GM19455 (cell line): ENCODE data around the gene POTEM.
"Not testable (repeated sequence)": the region's sequence is repeated elsewhere in the genome, so short reads cannot be mapped to it uniquely, and the experiment has no call there.

Experiments used
- ATAC-seq: cut with Tn5 transposase; IDR thresholded peaks from one replicate; pipeline ENCODE4 v1.9.1; 2021; ENCODE audit not compliant: unreplicated experiment

The POTEM gene

DNA sequence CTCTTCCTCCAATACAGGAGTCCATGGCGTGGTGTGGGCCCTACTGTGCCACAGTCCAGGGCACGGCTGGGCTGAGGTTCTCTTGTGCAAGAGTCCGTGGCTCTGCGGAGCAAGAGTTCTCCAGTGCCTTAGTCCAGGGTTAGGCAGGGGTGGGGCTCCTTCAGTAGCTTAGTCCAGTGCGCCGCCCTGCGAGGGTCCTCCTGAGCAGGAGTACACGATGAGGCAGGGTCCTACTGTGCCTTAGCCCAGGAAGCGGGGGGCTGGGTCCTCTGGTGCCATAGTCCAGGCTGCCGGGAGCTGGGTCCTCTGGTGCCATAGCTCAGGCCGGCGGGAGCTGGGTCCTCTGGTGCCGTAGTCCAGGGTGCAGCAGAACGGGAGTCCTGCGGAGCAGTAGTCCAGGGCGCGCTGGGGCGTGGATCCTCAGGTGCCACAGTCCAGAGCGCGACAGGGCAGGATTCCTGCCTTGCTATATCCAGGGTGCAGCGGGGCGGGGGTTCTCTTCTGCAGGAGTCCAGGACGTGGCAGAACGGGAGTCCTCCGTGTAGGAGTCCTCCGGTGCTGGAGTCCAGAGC, 69.7 kb downstream of the POTEM start:
- not testable (repeated sequence) for ATAC-seq

DNA sequence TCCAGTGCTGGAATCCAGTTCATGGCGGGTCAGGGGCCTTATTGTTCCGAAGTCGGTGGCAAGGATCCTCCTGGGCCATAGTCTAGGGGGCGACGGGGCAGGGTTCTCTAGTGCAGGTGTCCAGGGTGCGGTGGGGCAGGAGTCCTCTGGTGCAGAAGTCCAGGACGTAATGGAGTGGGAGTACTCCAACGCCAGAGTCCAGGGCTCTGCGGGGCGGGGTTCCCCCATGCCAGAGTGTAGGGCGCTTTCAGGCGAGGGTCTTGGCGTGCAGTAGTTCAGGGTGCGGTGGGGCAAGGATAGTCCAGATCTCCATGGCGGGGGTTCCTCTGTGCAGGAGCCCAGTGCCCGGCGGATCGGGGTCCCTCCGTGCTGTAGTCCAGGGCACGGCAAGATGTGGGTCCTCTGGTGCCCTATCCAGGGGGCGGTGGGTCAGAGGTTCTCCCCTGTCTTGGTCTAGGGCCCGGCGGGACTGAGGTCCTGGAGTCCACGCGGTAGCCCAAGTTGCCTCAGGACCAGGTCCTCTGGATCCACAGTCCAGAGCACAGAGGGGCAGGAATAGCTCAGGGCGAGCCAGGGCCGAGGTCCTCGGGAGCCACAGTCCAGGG, 70.9 kb downstream of the POTEM start:
- not testable (repeated sequence) for ATAC-seq

DNA sequence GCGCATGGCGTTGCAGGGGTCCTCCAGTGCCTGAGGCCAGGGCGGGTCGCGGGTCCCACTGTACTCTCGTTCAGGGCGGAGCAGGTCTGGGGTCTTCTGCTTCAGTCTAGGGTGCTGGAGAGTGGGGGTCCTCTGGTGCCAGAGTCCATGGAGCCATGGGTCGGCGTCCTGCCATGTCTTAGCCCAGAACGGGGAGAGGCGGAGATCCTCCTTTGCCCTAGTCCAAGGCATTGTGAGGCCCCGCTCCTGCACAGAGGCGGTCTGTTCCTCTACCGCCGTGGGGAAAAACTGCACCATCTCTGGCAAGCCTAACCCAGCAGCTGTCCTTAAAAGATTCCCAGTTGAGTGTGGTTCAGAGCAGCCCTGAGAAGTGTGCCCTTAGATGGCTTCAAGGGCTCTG, 71.6 kb downstream of the POTEM start:
- not testable (repeated sequence) for ATAC-seq

DNA sequence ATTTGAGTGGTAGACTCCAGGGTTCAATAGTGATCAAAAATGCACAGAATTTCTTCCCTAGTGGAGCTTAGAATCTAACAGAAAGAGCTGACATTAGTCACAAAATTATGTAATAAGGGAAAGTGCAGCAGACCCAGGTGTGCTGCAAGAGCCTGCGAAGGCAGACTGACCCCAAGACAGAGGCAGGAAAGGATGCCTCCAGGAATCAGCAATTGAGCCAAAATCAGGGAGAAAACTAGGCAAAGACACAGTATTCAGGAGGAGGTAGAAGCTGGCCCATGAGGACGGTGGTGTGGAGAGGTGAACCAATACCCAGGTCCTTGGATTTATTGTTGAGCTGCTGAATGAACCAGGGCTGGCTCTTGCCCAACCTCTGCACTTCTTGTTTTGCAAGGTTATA, 76.2 kb downstream of the POTEM start:
- ATAC-seq = not testable (repeated sequence)
